ENCODE measurements around the gene ARHGAP29. TPM values are rescaled to one million over a fixed set of nuclear protein-coding genes. Genes with fewer than 3 reads are reported as not detected.
"Not testable (repeated sequence)": the region's sequence is repeated elsewhere in the genome, so short reads cannot be mapped to it uniquely, and the experiment has no call there.

The ARHGAP29 gene
- total and polyA plus RNA-seq, 2 experiments from 2014 or later = 114 to 152 TPM

- Histone ChIP-seq H3K9me2 (ENCODE audit: insufficient read depth) (no peaks in the 10 kb centered on the region), H3K4me2 (ENCODE audit: unreplicated experiment) (peak overlapping the region; percentile 35), H4K20me1 (ENCODE audit: insufficient read depth) (no peaks in the 10 kb centered on the region), H3K4me3 (no peak overlapping the region), H3K27me3 (replicated peaks; ENCODE audit: insufficient read depth) (no peaks in the 10 kb centered on the region), H3K79me2 (ENCODE audit: insufficient read depth) (no peaks in the 10 kb centered on the region), H3K9me3 (ENCODE audit: low read depth) (no peaks in the 10 kb centered on the region), H3F3A (ENCODE audit: insufficient read depth) (peaks cover 37% of the 10 kb centered on the region), H3K36me3 (ENCODE audit: low read depth) (no peaks in the 10 kb centered on the region), H2AFZ (no peak overlapping the region), H3K4me1 (ENCODE audit: insufficient read depth) (peaks cover 14% of the 10 kb centered on the region), H3K9ac (peak overlapping the region; percentile 47), H3K27ac (peak overlapping the region; percentile 40)
- 4% methylated on average over 4 of the region's 4 CpGs for WGBS, 2 experiments (ENCODE audit: low coverage in 1 of 2, low lambda C conversion rate in 2 of 2, missing lambda C conversion rate in 2 of 2)
- TF ChIP-seq EZH2phosphoT487 (IDR thresholded peaks at IDR 0.05; ENCODE audit: insufficient read depth, low read depth) (no peak), EZH2 (IDR thresholded peaks at IDR 0.05; ENCODE audit: insufficient read depth, poor library complexity, severe bottlenecking) (no peak)
- peak; percentile 90 for DNase-seq
- in situ Hi-C loops (cut with MboI) = no loop called here
Measured at GRCh38 chr1:94160811-94161210, 76.6 kb downstream of the ARHGAP29 start.

GRCh38 chr1:94156096-94156625, 81.2 kb downstream of the ARHGAP29 start:
- 47 to 68% methylated on average over 1 of the region's 1 CpG for WGBS, 2 experiments (ENCODE audit: low coverage in 1 of 2, low lambda C conversion rate in 2 of 2, missing lambda C conversion rate in 2 of 2)
- Histone ChIP-seq H3K36me3 (ENCODE audit: low read depth) (no peaks in the 10 kb centered on the region), H4K20me1 (ENCODE audit: insufficient read depth) (no peaks in the 10 kb centered on the region), H3K4me2 (ENCODE audit: unreplicated experiment) (no peak overlapping the region), H3K9me2 (ENCODE audit: insufficient read depth) (no peaks in the 10 kb centered on the region), H3K9me3 (ENCODE audit: low read depth) (no peaks in the 10 kb centered on the region), H3K4me3 (no peak overlapping the region), H3K4me1 (ENCODE audit: insufficient read depth) (peaks cover 10% of the 10 kb centered on the region), H3K27me3 (replicated peaks; ENCODE audit: insufficient read depth) (no peaks in the 10 kb centered on the region), H2AFZ (no peak overlapping the region), H3F3A (ENCODE audit: insufficient read depth) (peaks cover 15% of the 10 kb centered on the region), H3K27ac (no peak overlapping the region), H3K9ac (no peak overlapping the region), H3K79me2 (ENCODE audit: insufficient read depth) (no peaks in the 10 kb centered on the region)
- DNase-seq = peak; percentile 30
- in situ Hi-C loops (cut with MboI) = no loop called here
- no peak for TF ChIP-seq EZH2phosphoT487 (IDR thresholded peaks at IDR 0.05; ENCODE audit: insufficient read depth, low read depth)
- TF ChIP-seq EZH2 (IDR thresholded peaks at IDR 0.05; ENCODE audit: insufficient read depth, poor library complexity, severe bottlenecking) = no peak

- in situ Hi-C loops (cut with MboI) = no loop called here
- H3K27me3 ChIP-seq (replicated peaks; ENCODE audit: insufficient read depth) = no peaks in the 10 kb centered on the region
- no peaks in the 10 kb centered on the region for H3K9me2 ChIP-seq (ENCODE audit: insufficient read depth)
- H3K79me2 ChIP-seq (ENCODE audit: insufficient read depth) = no peaks in the 10 kb centered on the region
- DNase-seq = no peak
- 96% methylated on average over 1 of the region's 1 CpG for WGBS, 2 experiments (ENCODE audit: low coverage in 1 of 2, low lambda C conversion rate in 2 of 2, missing lambda C conversion rate in 2 of 2)
- H4K20me1 ChIP-seq (ENCODE audit: insufficient read depth) = no peaks in the 10 kb centered on the region
- H3K4me1 ChIP-seq (ENCODE audit: insufficient read depth) = no peaks in the 10 kb centered on the region
- H2AFZ ChIP-seq = no peak overlapping the region
- no peak overlapping the region for H3K9ac ChIP-seq
- peaks cover 12% of the 10 kb centered on the region; the same call in 1 of the 2 replicates for H3F3A ChIP-seq (ENCODE audit: insufficient read depth)
- no peak overlapping the region for H3K27ac ChIP-seq
- H3K4me2 ChIP-seq (ENCODE audit: unreplicated experiment) = no peak overlapping the region
- H3K4me3 ChIP-seq = no peak overlapping the region
- no peaks in the 10 kb centered on the region for H3K36me3 ChIP-seq (ENCODE audit: low read depth)
- H3K9me3 ChIP-seq (ENCODE audit: low read depth) = no peaks in the 10 kb centered on the region
- no peak for TF ChIP-seq EZH2 (IDR thresholded peaks at IDR 0.05; ENCODE audit: insufficient read depth, poor library complexity, severe bottlenecking)
- no peak for TF ChIP-seq EZH2phosphoT487 (IDR thresholded peaks at IDR 0.05; ENCODE audit: insufficient read depth, low read depth)
Measured at GRCh38 chr1:94154989-94155388, 82.4 kb downstream of the ARHGAP29 start.

- in situ Hi-C loops (cut with MboI) = no loop called here
- WGBS, 2 experiments (ENCODE audit: low coverage in 1 of 2, low lambda C conversion rate in 2 of 2, missing lambda C conversion rate in 2 of 2) = 0 to 10% methylated on average over 1 of the region's 1 CpG
- H3K4me3 ChIP-seq = no peak overlapping the region
- H2AFZ ChIP-seq = no peak overlapping the region
- no peaks in the 10 kb centered on the region for H3K27me3 ChIP-seq (replicated peaks; ENCODE audit: insufficient read depth)
- no peaks in the 10 kb centered on the region for H4K20me1 ChIP-seq (ENCODE audit: insufficient read depth)
- DNase-seq = no peak
- H3K9me2 ChIP-seq (ENCODE audit: insufficient read depth) = no peaks in the 10 kb centered on the region
- no peaks in the 10 kb centered on the region for H3K4me1 ChIP-seq (ENCODE audit: insufficient read depth)
- H3K4me2 ChIP-seq (ENCODE audit: unreplicated experiment) = no peak overlapping the region
- H3K36me3 ChIP-seq (ENCODE audit: low read depth) = no peaks in the 10 kb centered on the region
- no peaks in the 10 kb centered on the region for H3K9me3 ChIP-seq (ENCODE audit: low read depth)
- no peaks in the 10 kb centered on the region for H3F3A ChIP-seq (ENCODE audit: insufficient read depth)
- no peak overlapping the region for H3K27ac ChIP-seq
- no peaks in the 10 kb centered on the region for H3K79me2 ChIP-seq (ENCODE audit: insufficient read depth)
- TF ChIP-seq EZH2phosphoT487 (IDR thresholded peaks at IDR 0.05; ENCODE audit: insufficient read depth, low read depth) = no peak
- no peak for TF ChIP-seq EZH2 (IDR thresholded peaks at IDR 0.05; ENCODE audit: insufficient read depth, poor library complexity, severe bottlenecking)
- no peak overlapping the region for H3K9ac ChIP-seq
Measured at GRCh38 chr1:94153133-94153532, 84.3 kb downstream of the ARHGAP29 start.

GRCh38 chr1:94149166-94149565, 88.2 kb downstream of the ARHGAP29 start:
- H3K79me2 ChIP-seq (ENCODE audit: insufficient read depth); H3K9me2 ChIP-seq (ENCODE audit: insufficient read depth); H4K20me1 ChIP-seq (ENCODE audit: insufficient read depth); H3K9ac ChIP-seq; H3K4me3 ChIP-seq; in situ Hi-C loops (cut with MboI); H2AFZ ChIP-seq; H3K36me3 ChIP-seq (ENCODE audit: low read depth); H3K9me3 ChIP-seq (ENCODE audit: low read depth); H3K27me3 ChIP-seq (replicated peaks; ENCODE audit: insufficient read depth); H3F3A ChIP-seq (ENCODE audit: insufficient read depth); H3K27ac ChIP-seq; DNase-seq; H3K4me1 ChIP-seq (ENCODE audit: insufficient read depth); H3K4me2 ChIP-seq (ENCODE audit: unreplicated experiment): not testable (repeated sequence)
